ENCODE measurements around the gene ADGRD1. TPM values are rescaled to one million over a fixed set of nuclear protein-coding genes. Genes with fewer than 3 reads are reported as not detected.
A peak's percentile ranks its signal among the peaks of the same experiment; 100 is the strongest.

ADGRD1 gene
- total RNA-seq, 1 experiment from 2014 or later: 0.77 TPM

- CTCF ChIA-PET: interaction anchor here (1.3 kb wide), 1 partner anchor 99 kb away, joined by 3 read pairs; no protein-coding TSS in a partner anchor
- ATAC-seq (no peak), DNase-seq (ENCODE audit: low spot score) (no peak)
- POLR2A ChIA-PET: no interaction called here
- TF ChIP-seq IRF2 (CRISPR knock-in tag; IDR thresholded peaks at IDR 0.05; ENCODE audit: borderline replicate concordance, low read depth) (no peak), FOXP4 (CRISPR knock-in tag; IDR thresholded peaks at IDR 0.05) (no peak), ZNF317 (CRISPR knock-in tag; IDR thresholded peaks at IDR 0.05; ENCODE audit: borderline replicate concordance, low read depth) (no peak), JAZF1 (CRISPR knock-in tag; IDR thresholded peaks at IDR 0.05) (no peak), ZNF281 (CRISPR knock-in tag; IDR thresholded peaks at IDR 0.05) (no peak), FOXK1 (CRISPR knock-in tag; IDR thresholded peaks at IDR 0.05) (no peak), OVOL2 (CRISPR knock-in tag; IDR thresholded peaks at IDR 0.05; ENCODE audit: borderline replicate concordance) (no peak), NFATC4 (CRISPR knock-in tag; IDR thresholded peaks at IDR 0.05) (no peak), E2F4 (CRISPR knock-in tag; IDR thresholded peaks at IDR 0.05; ENCODE audit: borderline replicate concordance, low read depth) (no peak), SMAD4 (CRISPR knock-in tag; IDR thresholded peaks at IDR 0.05) (no peak), ZNF425 (CRISPR knock-in tag; conservative IDR thresholded peaks at IDR 0.05) (no peak), STAT6 (CRISPR knock-in tag; conservative IDR thresholded peaks at IDR 0.05; ENCODE audit: low read depth) (no peak), HMGA2 (CRISPR knock-in tag; IDR thresholded peaks at IDR 0.05) (no peak), ZNF232 (CRISPR knock-in tag; IDR thresholded peaks at IDR 0.05) (no peak), ZSCAN18 (CRISPR knock-in tag; IDR thresholded peaks at IDR 0.05) (no peak), ATF1 (CRISPR knock-in tag; IDR thresholded peaks at IDR 0.05) (no peak), IRF1 (CRISPR knock-in tag; IDR thresholded peaks at IDR 0.05) (no peak)
- Mint-ChIP-seq H3K9me3 (no peaks in the 10 kb centered on the region), H3K4me3 (no peak overlapping the region), H3K27ac (peak overlapping the region; percentile 14; the same call in 1 of the 2 replicates), H3K4me1 (no peaks in the 10 kb centered on the region), H3K27me3 (ENCODE audit: low read depth) (no peaks in the 10 kb centered on the region), H3K36me3 (no peaks in the 10 kb centered on the region)
These were observed 63.8 kb downstream of the ADGRD1 start for GRCh38 chr12:131017477-131017991.

Measured in WTC11 (cell line).